ENCODE results near the gene CLDN20. TPM values are rescaled to one million over a fixed set of nuclear protein-coding genes. Genes with fewer than 3 reads are reported as not detected.
A peak's percentile ranks its signal among the peaks of the same experiment; 100 is the strongest.

The CLDN20 gene
- total and polyA plus RNA-seq, 10 of the 15 experiments (the other 5 are each of a cell fraction or from before 2014, with no cell fraction given), result 0.13 to 0.23 TPM; not detected in 8

DNA sequence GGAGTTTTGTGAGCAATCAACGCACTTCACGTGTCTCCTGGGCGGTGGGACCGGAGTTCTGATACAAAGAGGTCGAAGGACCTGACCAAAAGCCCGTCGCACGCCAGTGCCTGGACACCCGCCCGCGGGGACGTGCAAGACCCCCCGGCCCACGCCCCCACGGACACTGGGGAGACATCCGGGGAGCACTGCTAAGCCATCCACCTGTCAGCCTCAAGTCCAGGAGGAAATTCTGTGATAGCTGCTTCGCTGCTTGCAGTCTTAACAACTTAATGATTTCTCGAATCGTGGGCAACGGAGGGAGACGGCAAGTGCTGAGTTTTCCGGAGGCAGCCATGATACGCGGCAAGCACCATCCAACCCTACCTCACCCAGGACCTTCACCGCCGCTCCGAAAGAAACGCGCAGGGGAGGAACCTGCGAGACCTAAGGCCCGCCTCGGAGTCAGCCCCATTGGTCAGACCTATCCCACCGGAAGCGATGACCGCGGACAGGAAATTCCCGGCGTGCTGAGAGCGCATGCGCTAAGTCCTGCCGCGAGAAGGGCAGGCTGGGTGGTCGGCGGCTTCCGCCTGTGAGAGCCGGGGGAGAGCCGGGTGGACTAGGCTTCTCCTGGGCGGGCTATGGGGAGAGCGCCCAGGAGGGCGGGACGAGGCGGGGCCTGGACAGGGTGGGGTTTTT, 50.4 kb downstream of the CLDN20 start, which contains the start of gene TFB1M (continued):
- TF ChIP-seq HDAC2 (IDR thresholded peaks at IDR 0.05) (no peak), RELA (IDR thresholded peaks at IDR 0.05; ENCODE audit: borderline replicate concordance, partially characterized antibody) (peak; percentile 50), POLR2AphosphoS5 (IDR thresholded peaks at IDR 0.05; ENCODE audit: low read length) (peak; percentile 90), WRNIP1 (IDR thresholded peaks at IDR 0.05; ENCODE audit: borderline replicate concordance, low read depth, low read length) (no peak), MEF2B (IDR thresholded peaks at IDR 0.05; ENCODE audit: partially characterized antibody, poor library complexity, severe bottlenecking) (peak; percentile 59), SIN3A (IDR thresholded peaks at IDR 0.05; ENCODE audit: low read depth, low read length) (peak; percentile 35), NFYB (IDR thresholded peaks at IDR 0.05; ENCODE audit: insufficient read depth, low read depth, low read length) (peak; percentile 82), SREBF1 (IDR thresholded peaks at IDR 0.05; ENCODE audit: low read length) (no peak), IRF3 (IDR thresholded peaks at IDR 0.05) (no peak), MAX (IDR thresholded peaks at IDR 0.05; ENCODE audit: low read depth, low read length) (peak; percentile 24; the same call in 1 of the 2 replicates), ESRRA (IDR thresholded peaks at IDR 0.05; ENCODE audit: low read length) (no peak), PML (IDR thresholded peaks at IDR 0.05; ENCODE audit: low read length) (peak; percentile 88), ATF7 (IDR thresholded peaks at IDR 0.05; ENCODE audit: low read depth) (no peak), KDM1A (IDR thresholded peaks at IDR 0.05; ENCODE audit: borderline replicate concordance) (no peak), POU2F2 (IDR thresholded peaks at IDR 0.05; ENCODE audit: borderline replicate concordance, low read depth, low read length) (peak; percentile 60; the same call in 2 of the 3 replicates), CREM (IDR thresholded peaks at IDR 0.05; ENCODE audit: low read depth) (no peak; the same call in 1 of the 2 replicates), PRDM15 (CRISPR knock-in tag; IDR thresholded peaks at IDR 0.05) (no peak), NFXL1 (IDR thresholded peaks at IDR 0.05; ENCODE audit: borderline replicate concordance) (no peak), IKZF2 (IDR thresholded peaks at IDR 0.05) (no peak), NR2C1 (IDR thresholded peaks at IDR 0.05) (no peak), LARP7 (IDR thresholded peaks at IDR 0.05) (peak; percentile 74; the same call in 1 of the 2 replicates), SMAD1 (IDR thresholded peaks at IDR 0.05; ENCODE audit: low read depth, partially characterized antibody) (peak; percentile 47)
- TF ChIP-seq, protein P1, sequence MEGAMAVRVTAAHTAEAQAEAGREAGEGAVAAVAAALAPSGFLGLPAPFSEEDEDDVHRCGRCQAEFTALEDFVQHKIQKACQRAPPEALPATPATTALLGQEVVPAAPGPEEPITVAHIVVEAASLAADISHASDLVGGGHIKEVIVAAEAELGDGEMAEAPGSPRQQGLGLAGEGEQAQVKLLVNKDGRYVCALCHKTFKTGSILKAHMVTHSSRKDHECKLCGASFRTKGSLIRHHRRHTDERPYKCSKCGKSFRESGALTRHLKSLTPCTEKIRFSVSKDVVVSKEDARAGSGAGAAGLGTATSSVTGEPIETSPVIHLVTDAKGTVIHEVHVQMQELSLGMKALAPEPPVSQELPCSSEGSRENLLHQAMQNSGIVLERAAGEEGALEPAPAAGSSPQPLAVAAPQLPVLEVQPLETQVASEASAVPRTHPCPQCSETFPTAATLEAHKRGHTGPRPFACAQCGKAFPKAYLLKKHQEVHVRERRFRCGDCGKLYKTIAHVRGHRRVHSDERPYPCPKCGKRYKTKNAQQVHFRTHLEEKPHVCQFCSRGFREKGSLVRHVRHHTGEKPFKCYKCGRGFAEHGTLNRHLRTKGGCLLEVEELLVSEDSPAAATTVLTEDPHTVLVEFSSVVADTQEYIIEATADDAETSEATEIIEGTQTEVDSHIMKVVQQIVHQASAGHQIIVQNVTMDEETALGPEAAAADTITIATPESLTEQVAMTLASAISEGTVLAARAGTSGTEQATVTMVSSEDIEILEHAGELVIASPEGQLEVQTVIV (IDR thresholded peaks at IDR 0.05; ENCODE audit: borderline replicate concordance, partially characterized antibody), result peak; percentile 13
- TF ChIP-seq, protein P2, sequence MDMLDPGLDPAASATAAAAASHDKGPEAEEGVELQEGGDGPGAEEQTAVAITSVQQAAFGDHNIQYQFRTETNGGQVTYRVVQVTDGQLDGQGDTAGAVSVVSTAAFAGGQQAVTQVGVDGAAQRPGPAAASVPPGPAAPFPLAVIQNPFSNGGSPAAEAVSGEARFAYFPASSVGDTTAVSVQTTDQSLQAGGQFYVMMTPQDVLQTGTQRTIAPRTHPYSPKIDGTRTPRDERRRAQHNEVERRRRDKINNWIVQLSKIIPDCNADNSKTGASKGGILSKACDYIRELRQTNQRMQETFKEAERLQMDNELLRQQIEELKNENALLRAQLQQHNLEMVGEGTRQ (IDR thresholded peaks at IDR 0.05; ENCODE audit: borderline replicate concordance, low read depth, low read length), result no peak

All from GM12878 (cell line).